GM18868 (cell line): ENCODE measurements around the gene RPS2.

Experiments used
- ATAC-seq: cut with Tn5 transposase; IDR thresholded peaks from one replicate; pipeline ENCODE4 v1.9.1; 2021; ENCODE audit warnings: mild to moderate bottlenecking, moderate library complexity; ENCODE audit not compliant: unreplicated experiment

RPS2 gene

DNA sequence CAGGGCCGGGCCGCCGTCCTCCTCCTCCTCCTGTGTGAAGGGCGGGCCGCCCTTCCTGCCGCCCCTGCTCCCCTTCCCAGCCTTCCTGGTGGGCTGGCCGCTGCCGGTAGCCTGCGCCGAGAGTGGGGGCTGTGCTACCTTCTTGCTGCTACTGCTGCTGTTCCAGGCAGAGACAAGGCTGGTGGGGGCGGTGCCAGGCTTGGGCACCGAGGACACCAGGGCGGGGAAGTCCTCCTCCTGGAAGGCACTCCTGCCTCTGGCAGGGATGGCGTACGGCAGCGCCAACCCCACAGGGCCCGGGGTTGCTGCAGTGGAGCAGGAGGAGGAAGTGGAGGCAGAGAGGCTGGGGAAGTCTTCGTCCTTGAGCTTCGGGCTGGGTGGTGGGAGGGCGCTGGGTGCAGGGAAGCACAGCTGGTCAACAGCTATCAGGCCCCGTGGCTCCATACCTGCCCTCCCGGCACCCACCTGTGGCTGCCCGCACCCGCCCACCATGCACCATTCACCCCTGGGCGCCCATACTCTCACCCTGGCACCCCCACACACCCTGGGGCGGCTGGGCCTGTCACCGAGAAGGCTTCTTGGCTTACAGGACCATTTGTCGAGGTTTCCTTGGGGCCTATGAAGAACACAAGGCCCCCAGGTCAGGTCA is 35.4 kb upstream of the RPS2 start:
- ATAC-seq: no peak

DNA sequence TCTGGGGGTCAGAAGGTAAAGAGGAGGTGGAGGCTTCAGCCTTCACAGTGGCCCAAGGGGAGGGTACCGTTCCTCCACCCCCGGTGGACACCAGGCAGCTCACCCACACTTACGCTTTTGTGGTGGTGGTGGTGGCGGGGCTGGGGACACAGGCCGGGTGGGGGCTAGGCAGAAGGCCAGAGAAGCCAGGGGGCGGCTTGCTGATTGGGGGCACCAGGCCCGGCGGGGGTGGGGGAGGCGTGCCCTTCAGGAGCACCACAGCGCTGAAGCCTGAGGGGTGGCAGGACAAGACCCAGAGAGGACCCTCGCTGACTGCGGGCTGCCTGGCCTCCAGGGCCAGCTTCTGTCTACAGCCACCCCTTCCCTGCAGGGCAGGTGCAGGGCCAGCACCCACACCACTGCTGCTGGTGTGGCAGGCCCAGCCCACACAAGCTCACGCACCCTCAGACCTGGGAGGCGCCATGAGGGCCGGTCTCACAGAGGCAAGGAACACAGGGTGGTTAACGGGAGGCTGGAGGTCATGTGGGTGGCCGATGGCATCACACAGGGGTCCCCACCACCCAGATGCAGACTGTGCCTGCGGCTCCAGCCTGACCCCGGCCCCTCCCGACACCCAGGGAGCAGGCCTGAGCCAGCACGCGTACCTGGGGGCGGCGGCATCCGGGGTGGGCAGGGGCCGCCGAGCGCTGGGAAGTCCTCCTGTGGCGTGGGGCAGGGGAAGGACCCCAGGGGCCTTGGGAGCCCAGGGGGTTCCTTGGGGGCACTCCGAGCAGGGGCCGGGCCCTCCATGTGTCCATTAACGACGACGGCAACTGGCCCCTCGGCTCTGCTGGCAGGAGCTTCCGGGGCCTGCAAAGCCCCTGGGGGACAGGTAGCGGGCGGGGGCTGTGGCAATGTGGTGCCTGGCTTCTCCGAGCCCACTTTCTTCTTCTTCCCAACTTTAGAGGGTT is 34.5 kb upstream of the RPS2 start:
- no peak for ATAC-seq

DNA sequence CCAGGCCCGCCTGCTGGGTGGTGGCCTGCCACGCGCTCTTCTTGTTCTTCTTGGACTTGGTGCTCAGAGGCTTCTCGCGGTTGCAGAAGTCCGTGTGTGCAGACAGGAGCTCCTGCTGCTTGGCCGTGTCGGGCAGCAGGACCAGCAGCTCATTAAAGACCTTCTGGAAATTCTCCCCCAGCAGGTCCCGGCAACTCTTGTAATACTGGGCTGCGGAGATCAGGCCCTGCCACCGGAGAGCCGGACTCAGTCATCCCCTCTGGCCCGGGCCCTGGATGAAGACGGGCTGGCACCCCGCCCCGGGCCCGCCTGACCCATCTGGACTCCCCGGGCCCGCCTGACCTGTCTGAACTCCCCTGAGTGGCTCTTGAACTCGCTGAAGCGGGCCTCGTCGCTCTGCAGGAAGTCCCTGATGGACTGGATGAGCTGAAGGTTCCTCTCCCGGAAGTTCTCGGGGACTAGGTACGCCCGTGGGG is 33.8 kb upstream of the RPS2 start:
- no peak for ATAC-seq

DNA sequence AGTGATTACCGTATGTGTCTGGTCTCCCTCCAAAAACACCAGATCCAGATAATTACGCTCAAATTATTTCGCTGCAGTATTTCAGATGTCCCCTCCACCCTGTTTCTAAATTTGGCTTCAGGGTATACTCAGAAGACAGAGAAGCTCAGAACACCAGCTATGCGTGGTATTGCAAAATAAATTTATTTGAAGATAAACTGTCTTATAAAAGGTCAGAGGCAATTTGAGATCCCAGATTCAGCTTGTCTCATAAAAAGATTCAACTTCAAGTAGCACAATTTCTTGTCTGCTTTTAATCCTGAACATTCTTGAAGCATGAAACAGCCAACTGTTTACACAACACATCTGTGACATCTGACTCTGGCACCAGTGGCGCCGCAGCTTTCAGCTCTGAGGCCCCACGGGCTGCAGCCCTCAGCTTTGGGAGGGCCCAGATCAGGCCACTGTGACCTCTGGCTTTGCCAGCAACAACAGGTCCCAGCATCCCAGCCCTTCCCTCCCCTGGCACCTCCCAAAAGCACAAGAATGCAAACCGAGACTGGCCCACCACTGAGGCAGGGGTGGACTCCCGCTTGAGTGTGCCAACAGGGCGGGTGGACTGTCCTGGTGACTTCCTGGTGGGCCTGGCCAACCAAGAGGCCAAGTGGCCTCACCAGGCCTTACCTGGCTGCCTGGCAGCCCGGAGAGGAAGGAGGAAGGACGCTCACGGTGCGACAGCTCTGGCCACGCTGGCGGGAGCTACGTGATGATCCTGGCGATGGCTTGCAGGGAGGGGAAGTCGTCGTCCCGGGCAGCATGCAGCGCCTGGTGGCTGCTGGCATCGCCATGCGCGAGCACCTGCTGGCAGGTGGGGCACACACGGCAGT is 33.1 kb upstream of the RPS2 start:
- ATAC-seq: no peak

DNA sequence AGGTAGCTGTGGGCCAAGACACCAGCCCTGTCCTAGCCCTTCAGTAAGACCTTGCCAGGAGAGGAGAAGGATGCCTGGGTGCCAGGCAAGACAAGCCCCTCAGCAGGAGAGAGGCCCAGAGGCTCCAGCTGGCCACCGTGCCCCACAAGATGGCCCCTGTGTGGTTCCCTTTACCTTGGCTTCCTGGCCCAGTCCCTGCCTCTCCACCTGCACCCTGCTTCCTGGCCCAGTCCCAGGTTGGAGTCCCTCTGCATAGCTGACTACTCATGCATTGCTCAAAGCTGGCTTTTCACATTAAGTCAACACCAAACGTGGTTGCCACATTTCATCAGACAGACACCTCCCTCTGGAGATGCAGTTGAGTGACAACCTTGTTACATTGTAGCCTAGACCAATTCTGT is 29.1 kb upstream of the RPS2 start:
- no peak for ATAC-seq

DNA sequence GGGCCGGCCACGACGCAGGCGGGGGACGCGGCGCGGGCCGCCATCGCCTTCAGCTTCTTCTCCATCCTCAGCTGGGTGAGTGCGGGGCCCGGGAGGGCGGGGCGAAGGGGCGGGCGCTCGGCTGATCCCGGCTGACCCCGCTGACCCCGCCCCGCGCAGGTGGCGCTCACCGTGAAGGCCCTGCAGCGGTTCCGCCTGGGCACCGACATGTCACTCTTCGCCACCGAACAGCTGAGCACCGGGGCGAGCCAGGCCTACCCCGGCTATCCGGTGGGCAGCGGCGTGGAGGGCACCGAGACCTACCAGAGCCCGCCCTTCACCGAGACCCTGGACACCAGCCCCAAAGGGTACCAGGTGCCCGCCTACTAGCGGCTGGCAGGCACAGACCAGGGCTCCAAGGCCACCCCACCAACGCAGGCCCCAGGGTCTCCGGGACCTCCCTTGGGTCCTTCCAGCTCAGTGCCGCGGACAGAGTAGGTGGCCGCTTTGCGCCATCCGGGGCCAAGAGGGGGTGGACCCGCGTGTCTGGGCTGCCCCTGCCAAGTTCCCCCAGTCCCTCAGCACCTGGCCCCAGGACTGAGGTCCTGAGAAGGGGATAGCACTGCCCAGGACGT is 28.2 kb upstream of the RPS2 start:
- ATAC-seq: no peak

DNA sequence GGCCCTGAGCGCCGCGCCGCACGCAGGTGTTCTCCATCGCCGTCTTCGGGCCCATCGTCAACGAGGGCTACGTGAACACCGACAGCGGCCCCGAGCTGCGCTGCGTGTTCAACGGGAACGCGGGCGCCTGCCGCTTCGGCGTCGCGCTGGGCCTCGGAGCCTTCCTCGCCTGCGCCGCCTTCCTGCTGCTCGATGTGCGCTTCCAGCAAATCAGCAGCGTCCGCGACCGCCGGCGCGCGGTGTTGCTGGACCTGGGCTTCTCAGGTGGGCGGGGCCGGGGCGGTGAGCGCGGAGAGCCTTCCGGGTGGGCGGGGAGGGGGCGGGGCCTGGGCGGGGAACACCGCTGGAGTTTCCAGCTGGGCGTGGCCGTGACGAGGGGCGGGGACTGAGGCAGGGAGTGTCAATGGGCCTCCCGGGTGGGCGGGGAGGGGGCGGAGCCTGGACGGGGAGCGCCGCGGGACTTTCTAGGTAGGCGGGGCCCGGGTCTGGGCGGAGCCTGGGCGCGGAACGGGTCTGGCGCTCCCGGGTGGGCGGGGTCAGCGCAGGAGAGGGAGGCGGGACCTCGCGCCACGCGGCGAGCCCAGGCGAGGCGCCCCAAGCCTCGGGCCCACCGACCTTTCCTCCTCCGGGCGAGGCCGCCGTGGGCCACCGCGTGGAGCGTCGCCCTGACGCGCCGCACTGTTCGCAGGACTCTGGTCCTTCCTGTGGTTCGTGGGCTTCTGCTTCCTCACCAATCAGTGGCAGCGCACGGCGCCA is 27.5 kb upstream of the RPS2 start:
- peak; percentile 56 for ATAC-seq

DNA sequence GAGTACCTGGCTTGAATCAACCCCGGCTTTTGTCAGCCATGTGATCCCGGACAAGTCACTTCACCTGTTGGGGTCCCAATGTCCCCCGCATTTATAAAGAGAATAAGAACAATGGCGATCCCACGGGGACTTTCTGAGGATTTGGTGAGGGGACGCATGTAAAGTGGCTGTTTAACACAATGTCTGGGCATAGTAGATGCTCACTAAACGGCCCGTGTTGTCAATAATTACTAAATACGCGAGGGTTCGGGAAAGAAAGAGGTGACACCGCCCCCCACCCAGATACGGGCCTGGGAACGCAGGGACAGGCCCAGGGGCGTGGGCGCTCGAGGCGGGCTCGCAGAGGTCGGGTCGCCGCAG is 26.9 kb upstream of the RPS2 start:
- ATAC-seq: no peak

DNA sequence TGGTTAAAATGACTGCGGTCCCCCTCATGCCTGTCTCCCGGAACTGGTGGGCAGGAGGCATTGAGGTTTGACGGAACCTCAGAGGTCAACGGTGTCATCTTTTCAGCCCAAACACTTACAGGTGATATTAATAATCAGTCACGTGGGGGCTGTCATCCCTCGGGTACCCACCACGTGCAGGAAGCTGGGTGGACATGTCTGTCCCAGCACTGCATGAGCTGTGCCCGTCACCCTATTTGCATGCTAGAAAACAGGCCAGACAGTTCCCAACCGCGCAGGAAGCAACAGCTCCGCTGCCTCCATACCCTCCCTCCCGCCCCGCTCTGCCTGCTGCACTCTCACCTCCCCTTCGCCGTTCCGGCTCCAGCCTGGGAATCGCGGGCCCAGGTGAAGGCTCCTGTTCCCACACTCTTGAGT is 26.5 kb upstream of the RPS2 start:
- ATAC-seq: no peak

DNA sequence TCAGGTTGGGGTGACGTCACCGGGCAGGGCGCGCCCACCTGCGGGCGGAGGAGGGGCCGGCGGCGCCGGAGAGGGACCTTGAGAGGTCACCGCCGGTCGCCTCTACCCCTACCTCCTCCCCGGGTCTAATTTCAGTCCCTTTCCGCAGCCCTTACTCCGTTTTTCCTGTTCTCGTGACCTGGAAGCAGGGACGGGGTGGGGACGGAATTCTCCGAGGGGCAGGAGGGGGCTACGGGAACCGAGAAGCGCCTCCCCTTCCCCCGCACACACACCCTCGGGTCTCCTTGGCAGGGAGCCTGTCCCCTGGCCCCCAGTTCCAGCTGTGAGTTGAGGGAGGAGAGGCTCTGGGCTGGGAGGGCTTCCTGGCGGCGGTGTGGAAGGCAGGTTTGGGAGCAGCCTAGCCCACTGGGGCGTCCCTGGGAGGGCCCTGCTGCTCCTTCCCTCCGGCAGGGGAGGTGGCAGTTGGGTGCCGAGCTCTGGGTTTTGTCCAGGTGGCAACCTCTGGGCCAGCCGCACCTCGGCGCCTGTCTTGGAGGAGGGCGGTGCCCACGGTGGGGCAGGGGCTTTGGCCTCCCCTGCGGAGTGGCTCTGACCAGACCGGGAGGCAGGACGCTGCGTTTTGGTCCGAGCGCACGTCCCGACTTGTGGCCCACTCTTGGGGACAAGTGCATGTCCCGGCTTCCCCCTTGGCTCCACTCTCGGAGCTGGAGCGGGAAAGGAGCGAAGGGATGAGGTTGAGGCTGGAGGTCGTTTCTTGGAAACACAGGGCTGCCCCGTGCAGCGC is 25.9 kb upstream of the RPS2 start:
- ATAC-seq: no peak

DNA sequence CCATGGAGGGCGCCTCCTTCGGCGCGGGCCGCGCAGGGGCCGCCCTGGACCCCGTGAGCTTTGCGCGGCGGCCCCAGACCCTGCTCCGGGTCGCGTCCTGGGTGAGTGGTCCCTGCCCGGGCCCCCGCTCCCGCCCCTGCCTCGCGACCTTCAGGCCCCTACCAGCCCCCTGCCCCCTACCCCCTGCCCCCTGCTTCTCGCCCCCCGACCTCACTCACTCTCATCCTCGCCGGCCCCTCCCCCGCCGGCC is 25.4 kb upstream of the RPS2 start:
- ATAC-seq: no peak

DNA sequence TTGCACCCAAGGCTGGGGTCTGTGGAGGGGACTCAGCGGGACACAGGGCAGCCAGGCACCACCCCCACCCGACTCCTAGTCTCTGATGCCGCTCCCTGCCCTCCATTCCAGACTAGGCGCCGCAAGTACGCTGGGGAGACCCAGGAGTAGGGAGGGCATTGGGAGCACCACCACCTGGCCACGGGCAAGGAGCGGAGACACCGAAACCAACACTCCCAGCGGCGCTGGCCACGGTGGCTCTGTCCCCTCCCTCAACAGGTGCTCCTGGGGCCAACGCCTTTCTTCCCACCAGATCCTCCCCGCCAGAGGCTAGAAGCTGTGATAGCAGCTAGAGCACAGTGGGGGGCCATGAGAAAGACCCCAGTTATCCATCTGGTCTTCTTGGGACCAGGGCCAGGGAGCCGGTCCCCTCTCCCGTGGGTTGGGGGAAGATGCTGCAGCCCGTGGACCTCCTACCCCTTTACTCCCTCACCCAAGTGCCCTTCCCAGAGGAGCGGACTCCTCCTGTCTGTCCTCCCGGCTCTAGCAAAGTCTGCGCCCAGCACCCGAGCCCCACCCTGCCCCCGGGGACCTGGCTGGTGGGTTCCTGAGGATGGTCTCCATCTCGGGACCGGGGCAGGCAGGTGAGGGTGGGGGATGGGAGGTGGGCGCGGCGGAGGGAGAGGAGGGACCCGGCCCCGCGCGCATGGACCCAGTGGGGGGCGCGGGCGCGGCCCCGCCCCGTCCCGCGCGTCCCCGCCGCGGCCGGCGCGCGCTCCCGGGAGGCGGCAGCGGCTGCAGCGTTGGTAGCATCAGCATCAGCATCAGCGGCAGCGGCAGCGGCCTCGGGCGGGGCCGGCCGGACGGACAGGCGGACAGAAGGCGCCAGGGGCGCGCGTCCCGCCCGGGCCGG is 24.8 kb upstream of the RPS2 start, which contains the start of gene SYNGR3:
TSS of gene SYNGR3 (plus strand) at position 762 of the 892 bp plus-strand sequence. CDS start 133 bp downstream, outside the sequence.
- no peak for ATAC-seq

DNA sequence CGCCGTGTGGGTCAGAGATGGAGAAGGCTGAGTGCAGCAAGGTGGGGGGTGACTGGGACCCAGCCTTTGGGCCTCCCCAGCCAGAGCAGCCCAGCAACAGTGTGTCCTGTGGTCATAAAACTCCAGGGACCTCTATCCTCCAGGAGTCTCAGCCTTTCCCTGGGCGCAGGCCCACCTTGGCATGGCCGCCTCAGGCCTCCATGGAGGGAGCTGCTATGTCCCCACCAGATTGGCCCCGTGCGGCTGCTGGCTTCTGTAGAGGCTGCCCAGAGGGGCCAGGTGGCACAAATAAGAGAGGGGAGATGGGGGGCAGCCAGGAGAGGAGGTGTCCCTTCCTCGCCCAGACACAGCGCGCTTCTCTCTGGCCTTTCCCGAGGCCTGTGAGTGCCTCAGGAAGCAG is 22.6 kb upstream of the RPS2 start:
- no peak for ATAC-seq

DNA sequence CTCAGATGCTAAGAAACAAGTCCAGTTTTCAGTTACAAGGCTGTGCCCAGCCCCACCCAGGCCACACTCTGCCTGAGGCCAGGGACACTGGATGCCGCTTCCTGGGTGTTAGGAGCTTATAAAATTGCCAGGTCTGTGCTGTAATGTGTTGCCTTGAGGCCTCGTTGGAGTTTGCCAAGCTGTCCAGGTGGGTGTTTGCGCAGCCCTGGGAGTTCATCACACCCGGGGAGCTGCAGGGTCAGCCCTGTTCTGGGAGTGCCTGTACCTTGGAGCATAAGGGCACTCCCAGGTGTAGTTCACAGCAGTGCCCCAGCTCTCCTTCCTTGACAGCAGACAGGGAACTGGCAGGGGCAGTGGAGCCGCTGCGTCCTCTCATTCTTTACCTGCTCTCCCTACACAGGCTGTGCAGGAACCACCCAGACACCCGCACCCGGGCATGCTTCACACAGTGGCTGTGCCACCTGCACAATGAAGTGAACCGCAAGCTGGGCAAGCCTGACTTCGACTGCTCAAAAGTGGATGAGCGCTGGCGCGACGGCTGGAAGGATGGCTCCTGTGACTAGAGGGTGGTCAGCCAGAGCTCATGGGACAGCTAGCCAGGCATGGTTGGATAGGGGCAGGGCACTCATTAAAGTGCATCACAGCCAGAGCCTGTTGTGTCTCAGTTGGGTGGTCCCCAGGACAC is 21.0 kb upstream of the RPS2 start:
- no peak for ATAC-seq

DNA sequence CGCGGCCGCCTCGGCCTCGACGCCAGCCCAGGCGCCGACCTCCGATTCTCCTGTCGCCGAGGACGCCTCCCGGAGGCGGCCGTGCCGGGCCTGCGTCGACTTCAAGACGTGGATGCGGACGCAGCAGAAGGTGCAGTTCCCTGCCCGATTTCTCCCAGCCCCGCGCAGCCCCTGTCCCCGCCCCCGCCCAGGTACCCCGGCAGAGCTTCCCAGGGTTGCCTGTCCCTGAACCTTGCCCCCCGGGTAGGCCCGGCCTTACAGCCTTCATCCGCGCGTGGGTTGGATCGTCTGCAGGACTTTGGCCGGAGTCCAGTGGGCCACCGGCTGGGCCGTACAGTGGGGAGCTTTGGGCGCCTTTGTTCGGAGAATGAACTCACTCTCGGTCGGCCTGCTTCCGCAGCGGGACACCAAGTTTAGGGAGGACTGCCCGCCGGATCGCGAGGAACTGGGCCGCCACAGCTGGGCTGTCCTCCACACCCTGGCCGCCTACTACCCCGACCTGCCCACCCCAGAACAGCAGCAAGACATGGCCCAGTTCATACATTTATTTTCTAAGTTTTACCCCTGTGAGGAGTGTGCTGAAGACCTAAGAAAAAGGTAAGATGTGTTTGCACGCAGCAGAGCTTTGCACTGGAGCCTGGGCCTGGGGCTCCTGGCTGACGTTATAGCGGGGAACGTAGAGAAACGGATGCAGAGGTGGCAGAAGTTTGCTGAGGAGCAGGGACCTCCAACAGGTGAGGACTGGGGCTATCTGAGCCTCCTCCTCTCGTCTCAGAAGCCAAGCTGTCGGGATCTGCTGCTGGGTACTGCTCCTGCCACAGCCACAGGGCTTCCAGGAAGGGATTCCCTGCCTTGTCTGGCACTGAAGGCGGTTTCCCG is 20.0 kb upstream of the RPS2 start:
- peak; percentile 9 for ATAC-seq

DNA sequence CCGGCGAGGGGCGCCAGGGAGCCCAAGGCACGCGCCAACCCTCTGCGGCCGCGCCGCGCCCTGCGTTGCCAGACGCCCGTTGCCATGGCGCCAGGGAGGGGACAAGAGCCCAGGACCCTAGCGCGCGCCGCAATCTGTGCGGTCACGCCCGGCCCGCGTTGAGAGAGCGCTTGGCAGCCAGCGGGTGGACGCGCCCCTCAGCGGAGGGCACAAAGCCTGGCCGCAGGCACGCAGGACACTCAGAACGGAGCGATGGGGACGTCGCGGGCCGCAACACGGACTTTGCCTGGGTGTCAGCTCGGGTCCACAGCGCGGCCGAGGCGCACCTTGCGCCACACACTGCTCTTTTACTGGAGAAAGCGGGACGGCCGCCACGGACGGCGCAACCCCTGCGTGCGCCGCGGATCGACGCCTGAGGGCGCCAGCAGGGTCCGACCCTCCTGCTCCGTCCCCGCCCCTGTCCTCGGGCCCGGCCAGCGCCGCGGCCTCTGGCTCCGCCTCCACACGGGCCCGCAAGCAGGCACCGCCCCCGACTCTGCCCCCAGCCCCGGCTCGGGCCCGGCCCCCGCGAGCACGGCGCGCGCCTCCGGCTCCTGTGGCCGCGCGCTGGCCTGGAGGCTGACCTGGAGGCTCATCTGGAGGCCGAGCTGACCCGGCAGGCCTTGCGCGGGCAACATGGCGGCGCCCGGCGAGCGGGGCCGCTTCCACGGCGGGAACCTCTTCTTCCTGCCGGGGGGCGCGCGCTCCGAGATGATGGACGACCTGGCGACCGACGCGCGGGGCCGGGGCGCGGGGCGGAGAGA is 19.1 kb upstream of the RPS2 start, which contains the start of gene GFER:
TSS of gene GFER (plus strand) at position 650 of the 803 bp plus-strand sequence. CDS start at position 676, 26 bp downstream.
- peak; percentile 71 for ATAC-seq
